Measurements from ENCODE around the gene CIAO2A. TPM values are rescaled to one million over a fixed set of nuclear protein-coding genes. Genes with fewer than 3 reads are reported as not detected.
A peak's percentile ranks its signal among the peaks of the same experiment; 100 is the strongest.

CIAO2A gene
- total RNA-seq, 2 donors from 2014 or later: 54.6 to 63.2 TPM

DNA sequence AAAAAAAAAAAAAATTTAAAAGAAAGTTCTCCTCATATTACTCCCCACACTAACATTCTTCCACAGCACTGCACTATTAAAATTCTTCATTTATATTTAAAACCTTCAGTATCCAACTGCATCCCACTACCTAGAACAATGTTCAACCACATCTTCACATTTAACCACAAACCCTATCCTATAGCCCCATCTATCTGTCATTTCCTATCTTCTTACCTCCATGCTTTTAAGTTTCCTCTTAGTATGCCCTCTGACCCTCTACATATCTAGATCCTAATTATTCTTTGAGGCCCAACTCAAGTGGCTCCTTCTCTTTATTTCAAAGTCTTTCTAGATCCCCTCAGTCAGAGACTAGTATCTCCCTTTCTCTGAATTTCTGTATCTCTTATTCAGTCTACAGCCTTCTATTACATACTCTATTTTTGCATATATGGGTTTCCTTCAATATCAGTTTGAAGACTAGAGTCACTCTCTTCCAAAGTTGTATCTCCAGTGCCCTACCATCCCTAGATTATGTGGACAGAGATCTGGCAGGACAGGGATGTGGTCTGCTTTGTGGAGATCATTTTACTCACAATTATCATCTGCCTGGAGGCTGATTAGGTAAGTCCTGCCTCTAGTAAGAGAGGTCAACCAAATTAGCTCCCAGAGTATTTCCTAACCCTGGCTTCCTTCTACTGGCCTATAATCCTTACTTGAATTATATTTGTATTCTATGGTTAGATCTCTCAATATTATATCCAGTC lies 1.4 kb downstream of the CIAO2A start:
- H3K36me3 Mint-ChIP-seq (ENCODE audit: low read depth): peaks cover 24% of the 10 kb centered on the region
- TF ChIP-seq, protein P1, sequence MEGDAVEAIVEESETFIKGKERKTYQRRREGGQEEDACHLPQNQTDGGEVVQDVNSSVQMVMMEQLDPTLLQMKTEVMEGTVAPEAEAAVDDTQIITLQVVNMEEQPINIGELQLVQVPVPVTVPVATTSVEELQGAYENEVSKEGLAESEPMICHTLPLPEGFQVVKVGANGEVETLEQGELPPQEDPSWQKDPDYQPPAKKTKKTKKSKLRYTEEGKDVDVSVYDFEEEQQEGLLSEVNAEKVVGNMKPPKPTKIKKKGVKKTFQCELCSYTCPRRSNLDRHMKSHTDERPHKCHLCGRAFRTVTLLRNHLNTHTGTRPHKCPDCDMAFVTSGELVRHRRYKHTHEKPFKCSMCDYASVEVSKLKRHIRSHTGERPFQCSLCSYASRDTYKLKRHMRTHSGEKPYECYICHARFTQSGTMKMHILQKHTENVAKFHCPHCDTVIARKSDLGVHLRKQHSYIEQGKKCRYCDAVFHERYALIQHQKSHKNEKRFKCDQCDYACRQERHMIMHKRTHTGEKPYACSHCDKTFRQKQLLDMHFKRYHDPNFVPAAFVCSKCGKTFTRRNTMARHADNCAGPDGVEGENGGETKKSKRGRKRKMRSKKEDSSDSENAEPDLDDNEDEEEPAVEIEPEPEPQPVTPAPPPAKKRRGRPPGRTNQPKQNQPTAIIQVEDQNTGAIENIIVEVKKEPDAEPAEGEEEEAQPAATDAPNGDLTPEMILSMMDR (conservative IDR thresholded peaks at IDR 0.05): peak; percentile 58
- H3K4me3 ChIP-seq (ENCODE audit: low read length): peak overlapping the region; percentile 96
- no peaks in the 10 kb centered on the region for H3K4me1 ChIP-seq (ENCODE audit: control insufficient read depth, insufficient read depth, low read length)
- H3K27ac Mint-ChIP-seq: peak overlapping the region; percentile 99
- no peak for DNase-seq
- peaks cover 2% of the 10 kb centered on the region for H3K27me3 Mint-ChIP-seq (ENCODE audit: insufficient read depth)
- no peaks in the 10 kb centered on the region for H3K27me3 ChIP-seq (ENCODE audit: control insufficient read depth, insufficient read depth, low read length, poor library complexity, severe bottlenecking)
- peaks cover 21% of the 10 kb centered on the region for H3K36me3 ChIP-seq (ENCODE audit: control insufficient read depth, insufficient read depth, low read length)
- peak overlapping the region; percentile 97 for H3K4me3 Mint-ChIP-seq
- peaks cover 10% of the 10 kb centered on the region for H3K9me3 ChIP-seq (ENCODE audit: control insufficient read depth, low read length)
- peaks cover 4% of the 10 kb centered on the region for H3K9me3 Mint-ChIP-seq
- no peak overlapping the region for H3K9ac ChIP-seq (ENCODE audit: extremely low read depth, low read length, poor library complexity, severe bottlenecking)
- H3K27ac ChIP-seq (ENCODE audit: low read depth, low read length): no peak overlapping the region
- H3K4me1 Mint-ChIP-seq: peaks cover 19% of the 10 kb centered on the region

DNA sequence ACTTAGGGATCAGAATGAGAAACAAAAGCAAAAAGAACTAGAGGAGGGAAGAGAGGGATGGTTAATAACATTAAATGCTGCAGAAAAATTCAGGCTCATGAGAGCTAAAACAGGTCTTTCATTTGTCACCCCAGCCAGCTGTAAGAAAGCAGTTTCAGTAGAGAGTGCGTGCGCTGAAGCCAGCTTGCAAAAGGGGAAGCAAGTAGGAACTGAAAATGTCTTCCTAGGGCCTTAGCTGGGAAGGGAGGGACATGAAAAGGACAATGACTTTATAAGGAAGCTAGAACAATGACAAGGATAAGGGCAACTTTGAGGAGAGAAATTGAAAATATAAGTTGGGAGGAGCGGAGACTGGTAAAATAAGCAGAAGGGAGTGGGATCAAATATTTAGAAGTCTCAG lies 3.1 kb downstream of the CIAO2A start:
- H3K4me3 ChIP-seq (ENCODE audit: low read length): no peak overlapping the region
- H3K27ac ChIP-seq (ENCODE audit: low read depth, low read length): no peak overlapping the region
- peak overlapping the region; percentile 3 for H3K27ac Mint-ChIP-seq
- no peak overlapping the region for H3K4me3 Mint-ChIP-seq
- H3K9me3 Mint-ChIP-seq: peaks cover 4% of the 10 kb centered on the region
- H3K36me3 ChIP-seq (ENCODE audit: control insufficient read depth, insufficient read depth, low read length): peaks cover 22% of the 10 kb centered on the region
- H3K4me1 ChIP-seq (ENCODE audit: control insufficient read depth, insufficient read depth, low read length): no peaks in the 10 kb centered on the region
- H3K27me3 Mint-ChIP-seq (ENCODE audit: insufficient read depth): peaks cover 2% of the 10 kb centered on the region
- H3K9me3 ChIP-seq (ENCODE audit: control insufficient read depth, low read length): peaks cover 10% of the 10 kb centered on the region
- TF ChIP-seq, protein P1 (conservative IDR thresholded peaks at IDR 0.05): no peak
- H3K4me1 Mint-ChIP-seq: peaks cover 10% of the 10 kb centered on the region
- 92 to 100% methylated on average over 3 of the region's 3 CpGs for WGBS, 2 experiments (ENCODE audit: insufficient coverage in 1 of 2, insufficient read length in 1 of 2)
- H3K27me3 ChIP-seq (ENCODE audit: control insufficient read depth, insufficient read depth, low read length, poor library complexity, severe bottlenecking): no peaks in the 10 kb centered on the region
- H3K36me3 Mint-ChIP-seq (ENCODE audit: low read depth): peaks cover 34% of the 10 kb centered on the region
- no peak overlapping the region for H3K9ac ChIP-seq (ENCODE audit: extremely low read depth, low read length, poor library complexity, severe bottlenecking)
- DNase-seq: no peak

DNA sequence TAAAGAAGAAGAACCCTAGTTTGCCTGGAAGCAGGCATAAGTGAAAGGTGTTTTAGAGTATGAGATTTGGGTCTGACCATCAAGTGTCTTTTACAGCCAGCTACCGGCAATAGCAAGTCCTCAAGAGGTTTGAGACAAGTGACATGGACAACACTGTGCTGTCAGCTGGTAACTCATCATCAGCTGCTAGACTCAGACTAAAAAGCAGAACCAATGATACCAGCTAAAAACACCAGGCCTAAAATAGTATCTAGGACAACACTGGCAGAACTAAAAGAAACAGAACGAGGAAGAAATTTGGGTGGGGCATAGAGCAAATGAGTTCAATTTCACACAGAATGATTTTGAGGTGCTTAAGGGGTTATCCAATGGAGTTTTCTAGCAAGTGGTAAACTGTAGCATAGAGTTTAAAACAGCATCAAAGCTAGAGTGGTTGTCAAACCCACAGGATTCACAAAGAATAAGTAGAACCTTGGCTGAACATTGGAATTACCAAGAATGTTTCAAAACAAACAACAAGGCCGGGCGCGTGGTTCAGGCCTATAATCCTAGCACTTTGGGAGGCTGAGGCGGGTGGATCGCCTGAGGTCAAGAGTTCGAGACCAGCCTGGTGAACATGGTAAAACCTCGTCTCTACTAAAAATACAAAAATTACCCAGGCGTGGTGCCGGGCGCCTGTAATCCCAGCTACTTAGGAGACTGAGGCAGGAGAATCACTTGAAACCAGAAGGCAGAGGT lies 3.9 kb downstream of the CIAO2A start:
- H3K4me1 Mint-ChIP-seq: peaks cover 10% of the 10 kb centered on the region
- TF ChIP-seq, protein P1 (conservative IDR thresholded peaks at IDR 0.05): no peak
- H3K27ac Mint-ChIP-seq: no peak overlapping the region
- no peak for DNase-seq
- Histone ChIP-seq H3K36me3 (ENCODE audit: control insufficient read depth, insufficient read depth, low read length) (peaks cover 22% of the 10 kb centered on the region), H3K4me3 (ENCODE audit: low read length) (no peak overlapping the region), H3K27ac (ENCODE audit: low read depth, low read length) (no peak overlapping the region), H3K4me1 (ENCODE audit: control insufficient read depth, insufficient read depth, low read length) (no peaks in the 10 kb centered on the region), H3K27me3 (ENCODE audit: control insufficient read depth, insufficient read depth, low read length, poor library complexity, severe bottlenecking) (no peaks in the 10 kb centered on the region), H3K9ac (ENCODE audit: extremely low read depth, low read length, poor library complexity, severe bottlenecking) (no peak overlapping the region), H3K9me3 (ENCODE audit: control insufficient read depth, low read length) (peaks cover 10% of the 10 kb centered on the region)
- WGBS, 2 experiments (ENCODE audit: insufficient coverage in 1 of 2, insufficient read length in 1 of 2): 91 to 93% methylated on average over 11 to 12 of the region's 12 CpGs
- H3K4me3 Mint-ChIP-seq: no peak overlapping the region
- H3K36me3 Mint-ChIP-seq (ENCODE audit: low read depth): peaks cover 34% of the 10 kb centered on the region
- H3K27me3 Mint-ChIP-seq (ENCODE audit: insufficient read depth): peaks cover 2% of the 10 kb centered on the region
- peaks cover 4% of the 10 kb centered on the region for H3K9me3 Mint-ChIP-seq

All from endodermal cell (in vitro differentiated cells).